Ovary (tissue), 3 donors: ENCODE data around the gene RYR2.

ENCODE experiments used
- CTCF ChIP-seq, 3 donors: fragments of 450-650 bp in 2 of 3; fragments of 200-600 bp in 1 of 3; IDR thresholded peaks; one replicate each; pipeline versions ENCODE4 v1.5.1 to v1.8.0; 2016 to 2022; ENCODE audit warnings: antibody characterized with exemption in 3 of 3, mild to moderate bottlenecking in 1 of 3
- EP300 ChIP-seq: sonication (generic); formaldehyde crosslinking; IDR thresholded peaks from one replicate; pipeline ENCODE4 v1.6.1; 2017; ENCODE audit warnings: antibody characterized with exemption
- POLR2A ChIP-seq: fragments of 450-650 bp; IDR thresholded peaks from one replicate; pipeline ENCODE4 v1.6.1; 2017; ENCODE audit warnings: antibody characterized with exemption, mild to moderate bottlenecking, moderate library complexity
- donor health status: DM: no; HTN: no; CAD: no.

- no peak for TF ChIP-seq CTCF (IDR thresholded peaks at IDR 0.05)
- no peak for TF ChIP-seq POLR2A
- TF ChIP-seq EP300, result no peak
Measured at GRCh38 chr1:237281481-237281880, 239.5 kb downstream of the RYR2 start.
